ENCODE measurements around the gene GOLGA6B. TPM values are rescaled to one million over a fixed set of nuclear protein-coding genes. Genes with fewer than 3 reads are reported as not detected.
"Not testable (repeated sequence)": the region's sequence is repeated elsewhere in the genome, so short reads cannot be mapped to it uniquely, and the experiment has no call there.

GOLGA6B gene

DNA sequence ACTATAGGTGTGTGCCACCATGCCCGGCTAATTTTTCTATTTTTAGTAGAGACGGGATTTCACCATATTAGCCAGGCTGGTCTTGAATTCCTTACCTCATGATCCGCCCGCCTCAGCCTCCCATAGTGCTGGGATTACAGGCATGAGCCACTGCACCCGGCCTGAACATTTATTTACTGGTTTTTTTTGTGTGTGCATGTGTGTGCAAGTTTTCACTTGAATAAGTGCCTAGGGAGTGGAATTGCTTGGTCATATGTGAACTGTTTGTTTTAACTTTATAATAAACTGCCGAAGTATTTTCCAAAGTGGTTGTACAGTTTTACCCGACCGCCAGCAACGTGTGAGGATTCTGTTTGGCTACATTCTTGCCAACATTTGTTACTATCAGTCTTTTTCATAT is 45.6 kb downstream of the GOLGA6B start:
- H2BK120ac ChIP-seq (ENCODE audit: low read depth, low read length): no peak overlapping the region
- H2BK5ac ChIP-seq (ENCODE audit: low read length): no peak overlapping the region
- H3K79me1 ChIP-seq (ENCODE audit: low read length): peaks cover 2% of the 10 kb centered on the region
- no peak overlapping the region for H3K23ac ChIP-seq (ENCODE audit: low read length)
- no peak for DNase-seq
- no peak overlapping the region for H3K56ac ChIP-seq (ENCODE audit: low read length)
- no peak overlapping the region for H3K18ac ChIP-seq (ENCODE audit: low read length)
- no peak overlapping the region for H3K27ac ChIP-seq (ENCODE audit: low read depth, low read length)
- no peak overlapping the region for H2BK15ac ChIP-seq (replicated peaks; ENCODE audit: low read depth)
- H3K36me3 ChIP-seq (ENCODE audit: control insufficient read depth, insufficient read depth, low read length): no peaks in the 10 kb centered on the region
- no peak overlapping the region for H3K9ac ChIP-seq (ENCODE audit: low read length)
- WGBS (ENCODE audit: extremely low coverage, insufficient coverage, low lambda C conversion rate): no CpG with 5 or more reads among the region's 9 CpGs
- no peak overlapping the region for H4K8ac ChIP-seq (ENCODE audit: low read depth, low read length)
- no peaks in the 10 kb centered on the region for H3K4me1 ChIP-seq (ENCODE audit: control insufficient read depth, low read depth, low read length)
- no peak overlapping the region for H3K4me2 ChIP-seq (ENCODE audit: low read length)
- H3K4me3 ChIP-seq (ENCODE audit: low read length): no peak overlapping the region
- no peaks in the 10 kb centered on the region for H3K27me3 ChIP-seq (ENCODE audit: insufficient read depth, low read length, poor library complexity)
- no peak overlapping the region for H4K5ac ChIP-seq (ENCODE audit: low read length)
- H3K4ac ChIP-seq (ENCODE audit: low read depth, low read length): no peak overlapping the region
- H3K79me2 ChIP-seq (ENCODE audit: control insufficient read depth, insufficient read depth, low read length): no peaks in the 10 kb centered on the region
- no peak overlapping the region for H2AK5ac ChIP-seq (ENCODE audit: low read length)

DNA sequence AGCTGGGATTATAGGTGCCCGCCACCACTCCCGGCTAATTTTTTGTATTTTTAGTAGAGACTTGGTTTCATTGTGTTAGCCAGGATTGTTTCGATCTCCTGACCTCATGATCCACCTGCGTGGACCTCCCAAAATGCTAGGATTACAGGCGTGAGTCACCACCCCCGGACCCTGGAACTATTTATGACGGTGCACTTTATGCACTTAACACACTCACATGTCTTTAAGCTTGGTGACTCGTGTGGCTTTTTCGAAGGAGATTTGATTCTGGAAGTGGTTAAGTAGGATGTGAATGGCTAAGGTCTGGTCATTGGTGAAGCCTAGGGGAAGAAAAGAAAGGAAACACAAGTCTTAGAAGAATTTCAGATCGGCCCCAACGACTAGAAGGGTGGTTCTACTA is 51.8 kb downstream of the GOLGA6B start:
- H3K4me2 ChIP-seq (ENCODE audit: low read length): no peak overlapping the region
- H3K56ac ChIP-seq (ENCODE audit: low read length): no peak overlapping the region
- H2BK15ac ChIP-seq (replicated peaks; ENCODE audit: low read depth): no peak overlapping the region
- H2BK120ac ChIP-seq (ENCODE audit: low read depth, low read length): no peak overlapping the region
- no peaks in the 10 kb centered on the region for H3K27me3 ChIP-seq (ENCODE audit: insufficient read depth, low read length, poor library complexity)
- no peaks in the 10 kb centered on the region for H3K36me3 ChIP-seq (ENCODE audit: control insufficient read depth, insufficient read depth, low read length)
- H2BK5ac ChIP-seq (ENCODE audit: low read length): no peak overlapping the region
- H3K4me3 ChIP-seq (ENCODE audit: low read length): no peak overlapping the region
- no peak overlapping the region for H3K9ac ChIP-seq (ENCODE audit: low read length)
- H4K5ac ChIP-seq (ENCODE audit: low read length): no peak overlapping the region
- no peak overlapping the region for H3K4ac ChIP-seq (ENCODE audit: low read depth, low read length)
- H3K23ac ChIP-seq (ENCODE audit: low read length): no peak overlapping the region
- H3K79me1 ChIP-seq (ENCODE audit: low read length): peaks cover 2% of the 10 kb centered on the region
- no peak overlapping the region for H3K18ac ChIP-seq (ENCODE audit: low read length)
- H3K4me1 ChIP-seq (ENCODE audit: control insufficient read depth, low read depth, low read length): no peaks in the 10 kb centered on the region
- WGBS (ENCODE audit: extremely low coverage, insufficient coverage, low lambda C conversion rate): no CpG with 5 or more reads among the region's 11 CpGs
- peak; percentile 5 for DNase-seq
- H3K79me2 ChIP-seq (ENCODE audit: control insufficient read depth, insufficient read depth, low read length): no peaks in the 10 kb centered on the region
- H2AK5ac ChIP-seq (ENCODE audit: low read length): no peak overlapping the region
- H4K8ac ChIP-seq (ENCODE audit: low read depth, low read length): no peak overlapping the region
- H3K27ac ChIP-seq (ENCODE audit: low read depth, low read length): no peak overlapping the region

DNA sequence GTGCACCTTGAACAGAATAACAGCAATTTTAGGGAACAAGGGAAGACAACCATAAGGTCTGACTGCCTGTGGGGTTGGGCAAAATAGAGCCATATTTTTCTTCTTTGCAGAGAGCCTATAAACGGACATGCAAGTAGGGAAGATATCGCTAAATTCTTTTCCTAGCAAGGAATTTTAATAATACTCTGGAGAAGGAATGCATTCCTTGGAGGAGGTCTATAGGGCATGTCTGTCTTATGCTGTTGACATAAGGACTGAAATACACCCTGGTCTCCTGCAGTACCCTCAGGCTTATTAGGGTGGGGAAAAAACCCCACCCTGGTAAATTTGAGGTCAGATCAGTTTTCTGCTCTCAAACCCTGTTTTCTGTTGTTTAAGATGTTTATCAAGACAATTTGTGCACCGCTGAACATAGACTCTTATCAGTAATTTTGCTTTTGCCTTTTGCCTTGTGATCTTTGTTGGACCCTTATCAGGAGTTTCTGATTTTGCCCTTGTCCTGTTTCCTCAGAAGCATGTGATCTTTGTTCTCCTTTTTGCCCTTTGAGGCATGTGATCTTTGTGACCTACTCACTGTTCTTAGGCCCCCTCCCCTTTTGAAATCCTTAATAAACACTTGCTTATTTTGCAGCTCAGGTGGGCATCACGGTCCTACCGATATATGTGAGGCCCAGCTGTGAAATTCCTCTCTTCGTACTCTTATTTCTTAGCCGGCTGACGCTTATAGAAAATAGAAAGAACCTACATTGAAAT is 54.2 kb downstream of the GOLGA6B start:
- not testable (repeated sequence) for H3K4me3 ChIP-seq (ENCODE audit: low read length); DNase-seq; H3K79me1 ChIP-seq (ENCODE audit: low read length); H2BK5ac ChIP-seq (ENCODE audit: low read length); H2BK120ac ChIP-seq (ENCODE audit: low read depth, low read length); H4K8ac ChIP-seq (ENCODE audit: low read depth, low read length); H3K27me3 ChIP-seq (ENCODE audit: insufficient read depth, low read length, poor library complexity); H3K18ac ChIP-seq (ENCODE audit: low read length); H2AK5ac ChIP-seq (ENCODE audit: low read length); H3K56ac ChIP-seq (ENCODE audit: low read length); H2BK15ac ChIP-seq (replicated peaks; ENCODE audit: low read depth); H3K23ac ChIP-seq (ENCODE audit: low read length); H3K79me2 ChIP-seq (ENCODE audit: control insufficient read depth, insufficient read depth, low read length); H3K9ac ChIP-seq (ENCODE audit: low read length); H3K36me3 ChIP-seq (ENCODE audit: control insufficient read depth, insufficient read depth, low read length); H3K4me1 ChIP-seq (ENCODE audit: control insufficient read depth, low read depth, low read length); H3K27ac ChIP-seq (ENCODE audit: low read depth, low read length); H3K4ac ChIP-seq (ENCODE audit: low read depth, low read length); H3K4me2 ChIP-seq (ENCODE audit: low read length); H4K5ac ChIP-seq (ENCODE audit: low read length)
- WGBS (ENCODE audit: extremely low coverage, insufficient coverage, low lambda C conversion rate): no CpG with 5 or more reads among the region's 8 CpGs

Small RNAs within 50 kb of the gene (small RNA-seq; reads per million reads assigned to genes)
- not detected for gene RN7SL853P (ENCODE audit: insufficient read depth)
